A172 (cell line): ENCODE measurements around the gene EBF4. TPM values are rescaled to one million over a fixed set of nuclear protein-coding genes. Genes with fewer than 3 reads are reported as not detected.

ENCODE experiments used
- DNase-seq: peaks from one replicate; pipeline ENCODE4 v3.0.0-alpha.2; 2015; ENCODE audit warnings: low spot score
- total RNA-seq: library from RNA; depleted of rRNA; stranded (reverse); fragments of >200 nt; shearing (Covaris generic); gene quantifications from 2 replicates; pipeline ENCODE4 v1.2.3, GENCODE V29; 2014

Gene EBF4
- total RNA-seq, 1 experiment from 2014 or later: 5.2 TPM

DNA sequence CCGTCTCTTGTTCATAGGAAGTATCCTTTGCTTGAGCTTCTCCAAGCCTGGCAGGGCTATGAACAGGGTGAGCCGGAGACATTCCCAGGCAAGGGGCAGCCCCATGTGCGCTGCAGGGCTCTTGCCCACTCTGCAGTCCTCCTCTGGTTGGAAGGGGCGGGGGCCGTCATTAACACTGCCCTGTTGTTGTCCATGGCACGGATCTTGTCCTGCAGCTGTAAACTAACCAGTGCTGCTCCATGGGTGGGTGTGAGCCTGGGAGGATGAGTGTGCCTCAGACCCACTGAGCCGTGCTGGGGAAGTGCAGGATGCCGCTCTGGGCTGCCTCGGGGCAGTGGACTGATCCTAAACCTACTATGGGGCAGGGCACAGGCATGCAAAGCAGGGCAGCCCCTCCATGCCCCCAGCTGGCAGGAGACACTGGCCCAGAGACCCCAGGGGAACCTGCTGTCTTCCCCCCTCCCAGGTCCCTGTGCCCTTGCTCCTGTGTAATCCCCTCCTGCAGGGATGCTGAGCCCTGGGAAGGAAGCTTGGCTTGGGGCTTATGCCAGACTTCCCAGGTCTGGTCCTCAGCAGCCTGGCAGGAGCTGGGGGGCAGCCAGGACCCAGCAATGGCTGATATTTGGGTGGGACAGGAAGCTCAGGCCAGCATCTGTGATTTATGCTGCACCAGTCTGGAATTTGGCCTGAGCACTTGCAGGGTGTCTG, 8.5 kb downstream of the EBF4 start:
- DNase-seq: no peak

DNA sequence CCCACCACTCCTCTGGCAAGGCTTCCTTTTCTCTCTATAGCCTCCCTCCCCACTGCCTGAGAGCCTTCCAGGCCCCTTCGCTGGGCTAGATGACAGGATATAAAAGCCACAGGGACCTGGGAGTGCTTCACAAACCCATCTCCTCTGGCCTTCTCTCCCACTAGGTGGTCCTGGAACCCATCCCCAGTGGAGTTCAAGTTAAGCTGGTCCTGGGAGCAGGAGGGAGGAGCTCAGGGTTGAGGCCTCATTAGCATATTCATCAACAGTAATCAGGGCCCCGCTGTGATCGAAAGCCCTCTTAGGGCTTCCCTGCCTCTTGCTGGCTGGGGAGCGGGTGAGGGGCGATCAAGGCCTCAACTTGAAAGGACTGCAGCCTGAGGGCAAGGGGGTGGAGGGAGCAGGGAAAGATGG, 9.1 kb downstream of the EBF4 start:
- DNase-seq: no peak

DNA sequence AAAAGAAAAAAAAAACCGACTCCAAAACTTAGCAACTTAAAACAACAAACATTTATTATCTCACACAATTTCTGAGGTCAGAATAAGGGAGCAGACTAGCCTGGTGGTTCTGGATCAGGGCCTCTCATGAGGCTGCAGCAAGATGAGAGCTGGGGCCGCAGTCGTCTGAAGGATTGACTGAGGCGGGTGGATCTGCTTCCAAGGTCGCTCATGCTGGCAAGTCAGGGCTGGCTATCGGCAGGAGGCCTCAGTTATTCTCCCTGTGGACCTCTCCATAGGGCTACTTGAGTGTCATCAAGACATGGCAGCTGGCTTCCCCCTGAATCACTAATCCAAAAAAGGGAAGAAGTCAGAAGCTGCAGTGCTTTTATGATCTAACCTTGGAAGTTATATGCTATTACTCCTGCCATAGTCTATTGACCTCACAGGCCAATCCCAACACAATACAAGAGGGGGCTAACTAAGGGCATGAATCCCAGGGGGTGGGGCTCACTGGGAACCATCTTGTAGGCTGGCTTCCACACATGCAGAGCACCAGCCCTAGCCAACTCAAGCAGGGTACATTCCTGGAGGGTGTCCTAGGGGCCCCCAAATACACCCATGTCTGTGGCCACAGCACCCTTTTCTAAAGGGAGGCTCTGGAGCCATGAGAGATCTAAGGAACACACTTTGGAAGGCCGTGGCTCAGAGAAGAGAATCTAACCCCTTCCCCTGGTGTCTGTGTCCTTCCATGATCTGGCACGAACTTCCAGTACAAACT, 11.3 kb downstream of the EBF4 start:
- DNase-seq: no peak

DNA sequence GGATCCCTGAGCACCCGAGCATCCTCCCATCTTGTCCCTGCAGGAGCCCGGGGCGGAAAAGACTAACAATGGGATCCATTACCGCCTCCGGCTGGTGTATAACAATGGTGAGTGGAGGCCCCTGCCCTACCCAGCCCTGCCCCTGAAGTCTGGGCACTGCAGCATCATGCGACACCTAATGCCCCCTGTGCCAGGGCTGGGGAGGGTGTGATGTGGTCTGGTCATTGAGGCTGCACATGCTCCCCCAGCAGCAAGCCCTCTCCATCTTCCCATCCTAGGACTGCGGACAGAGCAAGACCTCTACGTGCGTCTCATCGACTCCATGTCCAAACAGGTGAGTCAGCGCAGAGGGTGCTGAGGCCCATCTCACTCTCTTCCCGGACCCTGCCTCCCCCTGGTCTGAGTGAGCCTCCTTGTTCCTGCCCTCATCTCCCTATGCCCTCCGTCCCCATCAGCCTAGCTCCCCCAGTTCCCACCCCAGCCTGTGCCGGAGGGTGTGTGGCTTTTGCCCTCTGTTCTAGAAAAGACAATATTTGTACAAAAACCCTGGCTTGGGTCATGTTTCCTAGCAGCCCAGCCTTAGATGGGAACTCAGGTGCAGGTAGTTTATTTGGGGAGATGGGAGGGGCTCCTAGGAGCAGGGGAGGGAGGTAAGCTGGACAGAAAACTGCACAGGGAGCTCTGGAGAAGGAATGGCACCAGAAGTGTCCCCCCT, 13.5 kb downstream of the EBF4 start:
- DNase-seq: no peak

DNA sequence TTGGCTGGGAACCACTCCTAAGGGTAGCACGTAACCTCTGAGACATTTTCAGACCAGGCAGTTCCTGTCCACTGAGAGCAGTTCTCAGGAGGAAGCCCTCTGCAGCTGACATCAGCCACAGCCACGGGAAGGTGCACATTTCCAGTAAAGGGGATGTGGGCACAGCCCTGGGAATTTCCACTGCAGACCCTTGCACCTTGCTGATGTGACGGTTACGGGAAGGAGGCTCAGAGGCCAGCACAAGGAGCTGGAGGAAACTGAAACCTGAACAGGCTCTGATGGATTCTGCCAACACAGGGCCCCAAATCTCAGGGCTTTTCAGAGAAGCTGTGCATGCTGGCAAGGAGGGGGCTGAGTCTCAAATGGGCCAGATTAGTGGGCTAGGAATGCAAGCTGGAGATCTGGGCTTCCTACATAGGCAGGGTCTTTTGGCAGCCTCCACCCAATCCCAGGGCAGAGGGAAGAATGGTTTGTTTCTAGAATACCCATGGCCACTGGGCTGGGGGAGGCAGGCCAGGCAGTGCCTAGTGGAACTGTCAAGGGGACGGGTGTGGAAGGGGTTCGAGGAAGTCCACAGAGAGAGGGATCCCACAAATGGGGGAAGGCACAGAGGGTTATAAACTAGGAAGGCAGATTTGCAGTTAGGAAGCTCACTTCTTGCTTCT, 14.2 kb downstream of the EBF4 start:
- no peak for DNase-seq

DNA sequence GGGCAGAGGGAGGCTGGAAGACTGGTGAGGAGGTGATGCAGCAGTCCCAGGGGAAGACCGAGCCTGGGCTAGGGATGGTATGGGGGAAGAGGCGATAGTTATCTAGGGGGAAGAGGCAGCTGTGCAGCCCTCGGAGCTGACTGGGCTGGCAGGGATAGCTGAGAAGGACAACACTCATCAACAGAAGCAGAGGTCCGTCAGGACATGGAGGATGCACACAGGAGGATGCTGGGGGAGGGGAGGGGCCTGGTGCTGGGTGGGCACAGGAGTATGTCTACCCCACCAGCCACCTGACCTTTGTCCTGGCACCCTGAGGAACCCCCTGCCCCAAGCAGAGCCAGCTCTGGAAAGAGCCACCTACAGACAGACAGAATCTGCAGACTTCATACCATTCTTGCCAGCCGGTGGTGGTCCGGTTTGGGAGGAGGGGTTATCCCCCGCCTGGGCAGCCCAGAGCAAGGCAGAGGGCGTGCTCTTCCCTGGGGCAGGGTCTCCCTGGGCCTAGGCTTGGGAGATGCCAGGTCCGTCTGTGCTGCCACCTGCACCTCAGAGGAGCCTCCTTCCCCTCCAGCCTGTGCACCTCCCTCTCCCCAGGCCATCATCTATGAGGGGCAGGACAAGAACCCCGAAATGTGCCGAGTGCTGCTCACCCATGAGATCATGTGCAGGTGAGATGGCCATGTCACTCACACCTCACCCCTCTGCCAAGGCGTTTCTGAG, 14.9 kb downstream of the EBF4 start:
- no peak for DNase-seq

DNA sequence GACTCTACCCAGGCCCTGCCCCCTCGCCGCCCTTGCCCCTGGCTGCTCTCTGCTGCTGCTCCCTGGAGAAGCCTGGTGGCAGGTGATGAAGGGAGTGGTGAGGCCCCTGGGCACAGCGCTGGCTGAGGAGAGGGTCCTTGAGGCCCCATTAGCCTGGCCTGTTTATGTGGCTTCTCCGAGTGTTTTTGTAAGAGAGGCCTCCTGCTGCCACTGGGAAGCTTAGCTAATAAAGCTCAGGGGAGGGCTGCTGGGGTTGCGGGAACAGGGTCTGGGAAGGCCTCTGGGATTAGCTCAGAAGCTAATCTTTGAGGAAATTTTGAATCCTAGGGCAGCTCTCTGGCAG, 15.5 kb downstream of the EBF4 start:
- DNase-seq: no peak

DNA sequence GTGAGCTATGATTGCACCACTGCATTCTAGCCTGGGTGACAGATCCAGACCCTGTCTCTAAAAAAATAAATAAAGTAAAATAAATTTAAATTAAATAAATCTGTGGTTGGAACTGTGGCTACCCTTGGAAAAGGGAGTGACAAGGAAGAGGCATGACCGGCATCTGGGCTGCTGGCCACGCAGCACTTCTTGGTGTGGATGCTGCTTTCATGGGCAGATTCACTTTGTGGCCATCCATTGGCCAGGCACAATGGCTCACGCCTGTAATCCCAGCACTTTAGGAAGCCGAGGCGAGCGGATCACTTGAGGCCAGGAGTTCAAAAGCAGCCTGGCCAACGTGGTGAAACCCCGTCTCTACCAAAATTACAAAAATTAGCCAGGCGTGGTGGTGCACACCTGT, 16.1 kb downstream of the EBF4 start:
- DNase-seq: no peak

GRCh38 chr20:2709205-2709981, 16.8 kb downstream of the EBF4 start:
- no peak for DNase-seq

- DNase-seq: no peak
Measured at GRCh38 chr20:2713285-2713684, 20.7 kb downstream of the EBF4 start.

- DNase-seq: no peak
Measured at GRCh38 chr20:2729251-2729713, 36.7 kb downstream of the EBF4 start.

DNA sequence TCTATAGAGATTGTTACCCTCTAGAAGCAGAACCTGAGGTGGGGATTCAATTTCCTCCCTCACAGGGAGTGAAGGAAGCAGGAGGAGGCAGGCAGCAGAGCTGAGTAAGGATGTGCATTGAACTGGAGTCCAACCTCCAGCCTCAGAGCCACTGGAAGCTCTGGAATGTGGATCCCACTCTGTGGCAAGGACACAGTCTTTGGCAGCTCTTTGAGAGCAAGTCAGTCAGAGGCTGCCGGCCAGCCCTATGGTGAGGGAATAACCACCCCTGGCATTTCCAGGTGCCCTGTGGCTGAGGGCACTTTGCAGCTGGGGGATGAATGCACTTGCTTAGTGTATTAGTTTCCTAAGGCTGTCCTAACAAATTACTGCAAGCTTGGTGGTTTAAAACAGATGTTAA, 37.2 kb downstream of the EBF4 start:
- no peak for DNase-seq

GRCh38 chr20:2734899-2735298, 42.3 kb downstream of the EBF4 start:
- no peak for DNase-seq

GRCh38 chr20:2736441-2736840, 43.9 kb downstream of the EBF4 start:
- no peak for DNase-seq

DNA sequence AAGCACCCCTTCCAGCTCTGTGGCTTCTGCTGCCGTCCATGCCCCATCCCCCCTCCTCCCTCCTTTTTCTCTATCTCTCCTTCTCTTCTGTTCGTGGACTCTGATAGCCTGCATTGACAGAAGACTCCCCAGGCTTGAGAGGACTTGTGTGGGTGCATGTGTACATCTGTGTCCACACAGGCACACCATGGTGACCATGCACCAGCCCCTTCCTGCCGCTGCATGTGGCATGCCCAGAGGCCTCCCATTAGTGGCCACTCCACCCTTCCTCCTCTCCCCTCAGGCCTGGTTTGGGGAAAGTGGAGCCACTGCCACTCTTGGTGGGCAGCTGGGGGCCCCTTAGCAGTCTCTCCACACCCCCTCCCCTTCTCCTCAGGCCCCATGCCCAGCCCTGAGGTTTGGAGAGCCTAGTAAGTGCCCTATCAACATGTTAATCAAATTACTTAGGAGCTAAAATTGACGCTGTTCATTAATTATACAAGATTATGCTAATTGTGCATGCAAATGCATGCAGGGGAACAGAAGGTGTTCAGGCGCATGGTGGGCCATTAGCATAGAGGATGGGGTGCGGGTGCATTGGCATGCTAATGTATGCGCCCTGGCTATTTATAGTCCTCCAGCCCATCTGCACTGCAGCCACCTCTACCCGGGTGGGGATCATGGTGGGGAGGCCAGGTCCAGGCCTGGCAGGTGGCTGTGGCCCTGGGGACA, 45.9 kb downstream of the EBF4 start:
- no peak for DNase-seq

DNA sequence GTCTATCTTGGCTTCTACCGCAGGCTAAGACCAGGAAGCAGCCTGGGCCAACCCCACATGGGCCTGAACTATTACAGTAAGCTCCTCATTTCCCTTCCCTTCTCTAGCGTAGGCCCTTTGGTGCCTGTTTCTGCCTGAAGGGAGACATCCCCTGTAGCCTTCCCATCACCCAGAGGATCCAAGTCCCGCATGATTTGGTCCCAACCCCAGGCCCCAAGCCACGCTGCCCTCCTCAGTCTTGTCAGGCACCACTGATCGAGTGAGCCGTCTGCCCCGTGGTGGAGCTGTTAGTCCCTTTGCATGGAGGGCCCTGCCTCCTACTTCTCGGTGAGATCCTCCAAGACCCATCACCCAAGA, 46.4 kb downstream of the EBF4 start:
- no peak for DNase-seq

DNA sequence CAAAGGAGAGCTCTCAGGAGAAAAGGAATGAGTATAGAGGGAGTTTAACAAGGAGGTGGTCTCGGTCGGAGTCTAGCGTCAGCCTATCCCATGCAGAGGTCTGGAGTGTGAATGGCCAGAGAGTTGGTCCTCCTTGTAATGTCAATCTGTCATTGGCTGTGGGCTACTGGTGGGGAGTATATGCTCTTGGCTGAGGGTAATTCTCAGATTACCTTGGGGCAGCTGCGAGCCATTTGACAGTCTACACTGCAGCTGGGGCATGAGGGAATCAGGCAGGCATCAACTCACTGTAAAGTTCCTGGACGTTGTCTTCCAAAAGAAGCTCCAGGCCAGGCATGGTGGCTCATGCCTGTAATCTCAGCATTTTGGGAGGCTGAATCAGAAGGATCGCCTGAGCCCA, 48.1 kb downstream of the EBF4 start:
- no peak for DNase-seq

- no peak for DNase-seq
Measured at GRCh38 chr20:2741463-2741862, 48.9 kb downstream of the EBF4 start.

DNA sequence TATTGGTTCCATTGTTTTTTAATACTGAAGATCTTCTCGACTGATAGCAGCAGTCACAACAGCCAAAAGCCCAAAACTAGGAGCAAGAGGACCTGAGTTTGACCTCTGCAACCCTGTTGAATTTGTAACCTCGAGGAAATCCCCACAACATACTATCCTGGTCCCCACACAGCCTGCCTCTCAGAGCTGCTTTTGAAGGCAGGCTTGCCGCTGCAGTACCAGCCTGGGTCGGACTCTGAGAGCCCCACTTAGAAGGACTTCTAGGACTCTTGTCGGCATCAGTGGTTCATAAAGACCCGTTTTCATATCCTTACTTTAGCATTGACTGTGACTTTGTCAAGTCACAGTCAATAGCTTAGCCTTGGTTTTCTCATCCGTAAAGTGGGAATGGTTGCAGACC, 49.3 kb downstream of the EBF4 start:
- no peak for DNase-seq

- no peak for DNase-seq
Measured at GRCh38 chr20:2742431-2742830, 49.9 kb downstream of the EBF4 start.
